HFFc6 (cell line): ENCODE data around the gene PIGU. TPM values are rescaled to one million over a fixed set of nuclear protein-coding genes. Genes with fewer than 3 reads are reported as not detected.

ENCODE experiments used
- DNase-seq: peaks from one replicate; pipeline ENCODE4 v3.0.0-alpha.2; 2018
- H3K27ac Mint-ChIP-seq: 2 replicates; pipeline ENCODE4 v1.8.0; 2020; ENCODE audit warnings: mild to moderate bottlenecking, mixed read lengths
- H3K27me3 Mint-ChIP-seq: 2 replicates; pipeline ENCODE4 v1.8.0; 2021; ENCODE audit warnings: mild to moderate bottlenecking, moderate library complexity, mixed read lengths; ENCODE audit not compliant: insufficient read depth
- H3K36me3 Mint-ChIP-seq: 2 replicates; pipeline ENCODE4 v1.8.0; 2021; ENCODE audit warnings: low read depth, mixed read lengths
- H3K4me1 Mint-ChIP-seq: 2 replicates; pipeline ENCODE4 v1.8.0; 2020; ENCODE audit warnings: low read depth, mixed read lengths
- H3K4me3 Mint-ChIP-seq: 2 replicates; pipeline ENCODE4 v1.8.0; 2020; ENCODE audit warnings: mild to moderate bottlenecking, moderate library complexity, mixed read lengths
- H3K9me3 Mint-ChIP-seq: 2 replicates; pipeline ENCODE4 v1.8.0; 2020; ENCODE audit warnings: mild to moderate bottlenecking, mixed read lengths
- CTCF ChIP-seq: fragments of 200-600 bp; sonication (generic); IDR thresholded peaks from 2 replicates; pipeline ENCODE4 v1.5.0; 2021; ENCODE audit warnings: antibody characterized with exemption, mild to moderate bottlenecking
- total RNA-seq, 6 experiments: library from RNA; stranded (reverse); fragmentation: NEBNext Ultra II Directional; extraction: Animal tissue kit (Norgen Biotek cat#: 25700); gene quantifications; 2 replicates in 1 of 6; 3 replicates in 5 of 6; pipeline ENCODE4 v1.2.3, GENCODE V29; 2021

PIGU gene
- total RNA-seq, 6 experiments from 2014 or later: 22.5 to 28.9 (median 24.9) TPM

GRCh38 chr20:34701405-34702085, 24.7 kb upstream of the PIGU start:
- Mint-ChIP-seq H3K4me3 (no peak overlapping the region), H3K9me3 (no peaks in the 10 kb centered on the region), H3K27ac (no peak overlapping the region)

GRCh38 chr20:34693414-34693813, 16.5 kb upstream of the PIGU start:
- Mint-ChIP-seq H3K4me3 (no peak overlapping the region), H3K27ac (no peak overlapping the region), H3K4me1 (no peaks in the 10 kb centered on the region), H3K36me3 (no peaks in the 10 kb centered on the region), H3K27me3 (peaks cover 8% of the 10 kb centered on the region), H3K9me3 (no peaks in the 10 kb centered on the region)
- TF ChIP-seq CTCF: no peak
- DNase-seq: no peak

More at GRCh38 chr20:34701405-34702085, 24.7 kb upstream of the PIGU start:
- Mint-ChIP-seq H3K27me3 (peaks cover 13% of the 10 kb centered on the region), H3K4me1 (peaks cover 33% of the 10 kb centered on the region), H3K36me3 (no peaks in the 10 kb centered on the region)
- DNase-seq: no peak
- TF ChIP-seq CTCF: no peak

DNA sequence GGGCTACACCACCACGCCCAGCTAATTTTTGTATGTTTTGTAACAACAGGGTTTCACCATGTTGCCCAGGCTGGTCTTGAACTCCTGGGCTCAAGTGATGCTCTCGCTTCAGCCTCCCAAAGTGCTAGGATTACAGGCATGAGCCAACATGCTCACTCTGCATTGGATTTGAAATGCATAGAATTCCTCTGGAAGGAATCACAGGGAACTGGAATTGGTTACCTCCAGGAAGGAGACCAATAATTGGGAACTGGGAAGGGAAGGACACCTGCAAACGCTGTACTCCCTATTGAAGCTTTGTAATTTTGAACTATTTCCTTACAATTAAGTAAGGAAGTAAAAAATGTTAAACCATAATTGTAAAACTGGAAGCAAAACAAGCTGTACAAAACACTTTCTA, 14.9 kb upstream of the PIGU start:
- Mint-ChIP-seq H3K36me3 (no peaks in the 10 kb centered on the region), H3K4me3 (no peak overlapping the region), H3K9me3 (no peaks in the 10 kb centered on the region), H3K4me1 (no peaks in the 10 kb centered on the region), H3K27ac (no peak overlapping the region), H3K27me3 (peaks cover 10% of the 10 kb centered on the region)
- DNase-seq: no peak
- TF ChIP-seq CTCF: no peak

DNA sequence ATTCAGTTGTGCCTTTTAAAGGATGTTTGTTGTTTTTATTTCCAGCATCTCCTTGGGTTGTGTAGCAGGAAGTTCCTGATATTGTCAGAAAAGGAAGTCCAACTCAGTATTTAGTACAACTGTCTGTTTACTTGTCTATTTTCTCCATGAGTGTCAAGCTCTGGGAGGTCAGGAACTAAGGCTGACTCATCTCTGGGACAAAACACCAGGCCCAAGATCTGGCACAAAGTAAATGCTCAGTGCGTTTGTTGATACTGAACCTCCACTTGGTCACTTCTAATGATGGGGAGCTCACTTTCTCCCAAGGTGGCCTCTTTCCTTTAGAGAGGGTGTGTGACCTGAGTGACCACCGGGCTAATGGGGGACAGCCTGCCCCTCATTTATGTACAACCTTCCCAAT, 12.6 kb upstream of the PIGU start:
- no peaks in the 10 kb centered on the region for H3K9me3 Mint-ChIP-seq
- no peak for DNase-seq
- no peak overlapping the region for H3K27ac Mint-ChIP-seq
- peaks cover 10% of the 10 kb centered on the region for H3K27me3 Mint-ChIP-seq
- H3K36me3 Mint-ChIP-seq: no peaks in the 10 kb centered on the region
- TF ChIP-seq CTCF: no peak
- H3K4me3 Mint-ChIP-seq: no peak overlapping the region
- H3K4me1 Mint-ChIP-seq: no peaks in the 10 kb centered on the region

DNA sequence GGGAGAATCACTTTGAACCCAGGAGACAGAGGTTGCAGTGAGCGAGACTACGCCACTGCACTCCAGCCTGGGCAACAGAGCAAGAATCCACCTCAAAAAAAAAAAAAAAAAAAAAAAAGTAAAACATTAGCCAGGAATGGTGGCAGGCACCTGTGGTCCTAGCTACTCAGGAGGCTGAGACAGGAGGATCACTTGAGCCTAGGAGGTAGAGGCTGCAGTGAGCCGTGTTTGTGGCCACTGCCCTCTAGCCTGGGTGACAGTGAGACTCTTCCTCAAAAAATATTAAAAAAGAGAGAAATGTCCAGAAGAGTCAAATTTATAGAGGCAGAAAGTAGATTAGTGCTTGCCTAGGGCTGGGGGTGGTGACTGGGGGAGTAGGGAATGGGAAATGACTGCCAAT, 6.8 kb upstream of the PIGU start:
- Mint-ChIP-seq H3K36me3 (no peaks in the 10 kb centered on the region), H3K27me3 (peaks cover 6% of the 10 kb centered on the region), H3K9me3 (no peaks in the 10 kb centered on the region), H3K27ac (no peak overlapping the region), H3K4me1 (no peaks in the 10 kb centered on the region), H3K4me3 (no peak overlapping the region)
- TF ChIP-seq CTCF: no peak
- no peak for DNase-seq
